GM21717 (cell line): Measurements from ENCODE around the gene ZNF385D.

ENCODE experiments used
- ATAC-seq: cut with Tn5 transposase; IDR thresholded peaks from one replicate; pipeline ENCODE4 v1.9.1; 2021; ENCODE audit warnings: mild to moderate bottlenecking, moderate library complexity; ENCODE audit not compliant: unreplicated experiment

Gene ZNF385D, protein sequence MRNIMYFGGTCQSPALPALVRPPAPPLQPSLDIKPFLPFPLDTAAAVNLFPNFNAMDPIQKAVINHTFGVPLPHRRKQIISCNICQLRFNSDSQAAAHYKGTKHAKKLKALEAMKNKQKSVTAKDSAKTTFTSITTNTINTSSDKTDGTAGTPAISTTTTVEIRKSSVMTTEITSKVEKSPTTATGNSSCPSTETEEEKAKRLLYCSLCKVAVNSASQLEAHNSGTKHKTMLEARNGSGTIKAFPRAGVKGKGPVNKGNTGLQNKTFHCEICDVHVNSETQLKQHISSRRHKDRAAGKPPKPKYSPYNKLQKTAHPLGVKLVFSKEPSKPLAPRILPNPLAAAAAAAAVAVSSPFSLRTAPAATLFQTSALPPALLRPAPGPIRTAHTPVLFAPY

GRCh38 chr3:21750831-21751391, at the start of gene ZNF385D:
Gene ZNF385D, minus strand, starts transcription at chr3:21751210. Its CDS starts 294 bp downstream, at chr3:21750916.
- ATAC-seq = no peak

DNA sequence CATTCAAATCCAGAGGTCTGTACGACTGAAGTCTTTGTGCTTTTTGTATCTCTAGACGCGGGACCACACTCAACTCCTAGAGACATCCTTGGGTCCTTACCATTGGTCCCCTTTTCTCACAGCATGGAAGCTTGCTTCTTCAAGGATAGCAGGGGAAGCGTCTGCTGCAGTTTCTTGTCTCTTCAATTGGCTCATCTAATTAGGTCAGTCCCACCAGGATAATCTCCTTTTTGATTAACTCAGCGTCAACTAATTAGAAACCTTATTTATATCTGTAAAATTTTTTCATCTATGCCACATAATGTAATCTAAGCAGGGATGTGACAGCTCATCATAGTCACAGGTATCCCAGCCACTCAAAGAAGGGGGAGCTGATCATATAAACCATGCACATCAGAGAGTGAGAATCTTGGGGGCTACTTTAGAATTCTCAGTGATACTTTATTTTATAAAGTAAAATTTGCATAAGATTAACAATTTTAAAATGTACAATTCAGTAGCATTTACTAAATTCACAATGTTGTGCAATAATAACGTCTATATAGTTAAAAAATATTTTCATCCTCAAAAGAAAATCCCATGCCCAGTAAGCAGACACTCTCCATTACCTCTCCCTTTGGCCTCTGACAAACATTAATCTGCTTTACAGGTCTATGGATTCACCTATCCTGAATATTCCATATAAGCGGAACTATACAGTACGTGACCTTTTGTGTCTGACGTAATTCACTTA, 47.5 kb upstream of the ZNF385D start:
- ATAC-seq = no peak

DNA sequence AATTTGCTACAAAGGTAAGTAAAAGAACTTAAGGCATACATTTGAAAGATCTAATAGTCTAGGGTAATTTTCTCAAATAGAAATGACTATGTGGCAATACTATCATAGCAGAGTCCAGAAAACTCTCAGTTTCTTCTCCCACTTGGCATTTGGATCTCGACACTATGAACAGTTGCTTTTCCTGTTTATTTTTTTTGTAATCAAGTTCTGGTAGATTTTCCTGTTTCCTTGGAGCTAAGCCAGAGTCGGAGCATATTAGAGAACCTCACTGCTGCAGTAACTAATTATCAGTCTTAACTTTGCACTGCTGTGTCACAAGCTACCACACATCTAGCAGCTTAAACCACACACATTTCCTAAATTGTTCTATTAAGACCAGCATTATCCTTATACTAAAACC, 44.9 kb upstream of the ZNF385D start:
- ATAC-seq = no peak

DNA sequence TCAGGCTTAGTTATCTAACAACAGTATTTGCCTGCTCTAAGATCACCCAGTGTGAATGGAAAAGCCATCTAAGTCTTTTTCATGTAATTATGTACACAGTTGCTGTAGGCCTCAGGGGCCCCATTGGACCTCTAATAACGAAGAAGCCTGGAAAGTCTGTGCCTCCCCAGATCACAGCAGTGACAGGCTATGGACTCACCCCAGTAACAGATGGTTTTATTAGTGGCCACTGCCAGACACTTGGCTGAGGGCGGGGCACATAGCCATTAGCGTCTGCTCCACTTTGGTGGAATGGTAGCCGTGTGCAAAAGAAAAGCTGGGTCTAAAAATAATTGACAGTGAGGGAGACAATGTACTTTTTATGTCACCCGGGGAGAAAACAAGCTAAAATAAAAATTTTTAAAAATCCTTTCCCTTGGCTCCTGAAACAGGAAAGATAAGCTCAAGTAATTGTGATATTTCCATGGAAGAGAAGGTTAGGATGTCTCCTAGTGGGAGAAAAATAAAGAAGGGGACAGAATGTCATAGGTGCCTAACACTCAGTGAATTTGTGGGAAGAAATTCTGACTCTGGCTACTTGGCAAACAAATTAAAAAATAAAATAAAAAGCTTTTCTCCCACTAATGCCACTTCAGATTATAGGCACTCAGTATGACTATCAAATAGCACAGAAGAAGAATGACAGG, 44.3 kb upstream of the ZNF385D start:
- no peak for ATAC-seq

GRCh38 chr3:21794291-21794690, 43.3 kb upstream of the ZNF385D start:
- ATAC-seq = no peak

GRCh38 chr3:21792176-21792575, 41.2 kb upstream of the ZNF385D start:
- no peak for ATAC-seq

GRCh38 chr3:21791356-21791755, 40.3 kb upstream of the ZNF385D start:
- no peak for ATAC-seq

GRCh38 chr3:21790466-21790865, 39.5 kb upstream of the ZNF385D start:
- no peak for ATAC-seq

DNA sequence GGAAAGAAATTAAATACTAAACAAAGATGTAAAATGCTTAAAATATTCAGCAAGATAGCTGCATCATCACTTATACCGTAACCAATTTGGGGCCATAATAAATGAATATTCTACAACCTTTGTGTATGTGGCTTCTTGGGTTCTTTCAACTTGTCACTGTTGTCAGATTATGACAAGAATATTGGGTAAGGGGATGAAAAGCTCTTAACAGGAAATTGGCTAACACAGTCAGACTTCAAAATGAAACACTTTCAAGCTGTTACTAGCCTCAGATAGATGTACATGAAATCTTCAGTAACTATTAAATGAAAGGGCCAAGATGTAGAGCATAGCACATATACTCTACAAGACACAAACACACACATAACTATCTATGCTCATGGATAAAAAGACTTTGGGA, 38.7 kb upstream of the ZNF385D start:
- no peak for ATAC-seq

DNA sequence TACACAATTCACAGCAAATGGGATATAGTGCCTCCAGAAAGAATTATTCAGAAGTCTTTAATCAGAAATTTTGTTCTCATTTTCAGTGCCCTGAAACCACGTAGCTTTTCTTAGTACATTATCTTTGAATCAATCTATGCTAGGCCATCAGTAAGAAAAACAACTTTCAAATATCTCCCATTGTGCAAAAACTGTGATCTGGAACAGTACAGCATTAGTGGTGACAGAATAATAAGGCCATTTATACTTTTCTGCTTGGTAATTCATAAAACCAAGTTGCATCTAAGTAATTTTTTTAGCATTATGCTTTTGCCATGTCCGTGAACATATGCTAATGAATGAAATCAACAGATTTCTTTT, 35.4 kb upstream of the ZNF385D start:
- ATAC-seq = no peak

- no peak for ATAC-seq
Measured at GRCh38 chr3:21785765-21786437, 34.9 kb upstream of the ZNF385D start.

DNA sequence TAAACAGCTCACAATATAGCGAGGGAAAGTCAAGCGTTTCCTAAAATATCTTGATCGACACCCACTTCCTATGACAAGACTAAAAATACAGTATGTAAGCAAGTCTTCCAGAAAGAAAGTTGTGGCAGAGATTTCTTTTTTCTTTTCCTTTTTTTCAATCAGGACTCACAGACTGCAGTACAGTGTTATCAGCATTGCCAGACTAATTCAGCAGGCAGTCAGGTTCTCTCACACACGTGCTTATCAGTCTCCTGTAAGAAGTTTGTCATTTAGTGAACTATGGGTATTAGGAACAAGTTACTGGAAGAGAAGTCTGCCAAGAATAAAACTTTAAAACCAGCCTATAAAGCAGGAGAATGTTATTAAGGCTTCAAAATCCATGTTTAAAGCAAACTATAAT, 32.8 kb upstream of the ZNF385D start:
- no peak for ATAC-seq

- no peak for ATAC-seq
Measured at GRCh38 chr3:21781355-21781754, 30.3 kb upstream of the ZNF385D start.

DNA sequence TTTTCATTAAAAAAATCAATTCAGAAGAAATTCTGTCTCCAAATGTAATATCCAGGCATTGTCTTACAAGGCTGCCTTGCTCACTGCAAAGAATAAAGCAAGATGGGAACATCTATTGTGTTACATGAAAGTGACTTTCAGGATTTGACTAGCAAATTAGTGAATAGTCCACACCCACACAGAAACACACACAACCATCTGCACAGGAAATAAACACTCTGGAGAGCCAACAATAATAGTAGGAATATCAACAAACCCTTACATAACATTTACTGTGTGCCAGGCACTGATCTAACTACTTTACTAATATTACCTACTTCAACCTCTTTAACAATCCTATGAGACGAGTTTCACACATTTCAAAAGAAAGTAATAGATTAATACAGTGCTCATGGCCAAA, 28.9 kb upstream of the ZNF385D start:
- no peak for ATAC-seq

DNA sequence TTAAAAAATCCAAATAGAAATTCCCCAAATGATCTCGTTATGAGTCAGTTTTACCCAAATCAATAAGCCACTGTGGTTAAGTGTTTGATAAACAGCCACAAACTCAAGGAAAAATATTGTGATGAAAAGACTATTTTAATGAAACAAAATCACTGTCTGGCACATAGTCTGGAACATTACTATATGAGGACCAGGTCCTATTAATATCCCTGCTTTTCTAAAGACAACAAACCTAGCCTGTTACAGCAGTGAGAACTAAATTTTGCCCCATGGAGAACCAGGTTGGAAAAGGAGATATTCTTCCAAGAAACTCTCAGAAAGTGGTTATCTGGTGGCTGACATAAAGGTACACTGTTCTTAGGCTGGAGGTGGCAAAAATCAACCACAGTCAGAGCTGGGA, 27.7 kb upstream of the ZNF385D start:
- no peak for ATAC-seq

GRCh38 chr3:21777821-21778220, 26.8 kb upstream of the ZNF385D start:
- no peak for ATAC-seq

DNA sequence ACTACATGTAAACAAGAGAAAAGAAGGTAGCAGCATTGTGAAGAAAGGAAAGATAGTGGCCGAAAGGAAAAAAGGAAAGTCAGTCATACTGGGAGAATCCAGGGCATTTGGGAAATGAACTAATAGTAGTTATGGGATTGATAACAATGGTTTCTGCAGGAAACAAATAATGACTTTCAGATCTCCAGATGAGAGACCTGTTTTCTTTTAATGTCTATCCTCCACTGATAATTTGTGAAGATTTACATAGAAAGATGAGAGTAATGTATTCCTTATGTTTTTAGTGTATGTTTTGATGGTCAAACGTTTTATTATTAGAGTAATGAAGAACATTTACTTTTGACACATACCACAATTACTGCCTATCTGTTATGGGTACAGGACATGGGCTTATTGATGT, 15.0 kb upstream of the ZNF385D start:
- ATAC-seq = no peak

- ATAC-seq = no peak
Measured at GRCh38 chr3:21755896-21756295, 4.9 kb upstream of the ZNF385D start.

- no peak for ATAC-seq
Measured at GRCh38 chr3:21754839-21755238, 3.8 kb upstream of the ZNF385D start.

- peak; percentile 73 for ATAC-seq
Measured at GRCh38 chr3:21752749-21753347, 1.8 kb upstream of the ZNF385D start.

DNA sequence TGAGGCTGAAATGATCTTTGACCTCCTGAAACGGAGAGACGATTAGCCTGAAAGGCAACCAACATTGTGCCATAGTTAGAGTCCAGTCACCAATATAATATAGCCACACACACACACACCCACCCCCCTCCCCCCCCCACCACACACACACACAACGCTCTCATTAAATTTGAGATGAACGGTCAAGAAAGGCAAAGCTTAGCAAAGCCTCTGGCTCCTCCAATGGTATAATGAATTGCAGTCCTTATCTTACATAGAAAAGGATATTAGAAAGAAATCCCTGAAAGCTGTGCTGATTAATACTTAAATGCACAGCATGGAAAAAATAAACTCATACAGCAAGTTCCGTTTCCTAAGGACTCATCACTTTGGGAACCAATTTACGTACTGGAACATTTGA, 876 bp upstream of the ZNF385D start:
- no peak for ATAC-seq
